Activated CD4-positive, alpha-beta T cell treated with anti-CD3 and anti-CD28 coated beads for 48 hours (primary cell): ENCODE data around the gene PAK2.
"Not testable (repeated sequence)": the region's sequence is repeated elsewhere in the genome, so short reads cannot be mapped to it uniquely, and the experiment has no call there.

Experiments
- DNase-seq: peaks from one replicate; pipeline ENCODE4 v3.0.0-alpha.2; 2020

PAK2 gene

DNA sequence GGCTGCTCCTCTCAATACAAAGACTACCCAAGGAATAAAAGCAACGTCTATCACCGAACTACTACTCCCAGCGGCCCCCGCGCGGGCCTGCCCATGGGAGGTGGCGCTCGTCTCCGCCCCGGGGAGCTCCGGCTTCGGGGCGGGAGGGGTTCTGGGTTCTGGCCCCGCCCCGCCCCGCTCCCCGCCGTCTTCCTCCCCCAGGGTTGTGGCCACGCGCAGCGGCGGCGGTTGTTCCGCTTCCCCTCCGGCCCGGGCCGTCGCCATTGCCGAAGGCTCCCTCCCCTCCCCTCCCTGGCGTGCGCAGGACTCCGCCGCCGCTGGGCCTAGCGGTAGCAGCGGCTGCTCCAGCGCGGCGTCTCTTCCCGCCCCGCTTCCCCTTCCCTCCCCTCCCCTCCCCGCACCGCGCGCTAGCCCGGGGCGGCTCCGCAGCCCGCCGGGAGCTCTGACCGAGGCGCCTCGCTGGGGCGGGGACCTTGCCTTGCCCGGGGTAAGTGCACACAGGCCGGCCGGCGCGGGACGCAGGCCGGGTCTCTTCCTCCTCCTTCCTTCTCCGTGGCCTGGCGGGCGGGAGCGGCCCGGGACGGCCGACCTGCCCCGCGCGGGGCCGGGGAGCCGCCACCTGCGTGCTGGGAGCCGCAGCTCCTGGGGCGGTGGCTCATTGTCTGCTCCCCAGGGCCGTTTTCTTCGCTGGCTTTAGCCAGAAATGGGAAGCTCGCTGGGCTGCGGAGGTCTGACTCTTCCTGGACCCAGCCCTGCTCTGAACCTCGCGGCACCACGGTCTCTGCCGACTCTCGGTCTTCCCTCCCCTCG lies at the start of gene PAK2:
Gene PAK2, plus strand, starts transcription at position 187 of the 810 bp plus-strand sequence. CDS start 42,790 bp downstream, outside the sequence.
- DNase-seq = peak; percentile 92

- no peak for DNase-seq
Measured at GRCh38 chr3:196689941-196690660, 49.6 kb upstream of the PAK2 start.

DNA sequence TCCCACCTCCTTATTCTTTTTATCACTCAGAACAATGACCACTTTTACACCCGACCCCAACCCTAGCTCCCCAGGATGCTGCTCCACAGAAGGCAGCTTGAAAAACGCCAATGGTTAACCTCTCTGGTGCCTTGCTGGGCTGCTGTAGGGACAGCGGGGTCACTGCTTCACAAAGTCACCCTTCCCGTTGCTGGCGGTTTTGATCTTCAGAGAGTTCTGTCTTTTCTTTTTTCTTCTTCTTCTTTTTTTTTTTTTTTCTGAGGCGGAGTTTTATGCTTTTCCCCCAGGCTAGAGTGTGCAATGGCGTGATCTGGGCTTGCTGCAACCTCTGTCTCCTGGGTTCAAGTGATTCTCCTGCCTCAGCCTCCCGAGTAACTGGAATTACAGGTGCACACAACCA lies 48.3 kb upstream of the PAK2 start:
- no peak for DNase-seq

- DNase-seq = peak; percentile 20
Measured at GRCh38 chr3:196694202-196694638, 45.4 kb upstream of the PAK2 start.

DNA sequence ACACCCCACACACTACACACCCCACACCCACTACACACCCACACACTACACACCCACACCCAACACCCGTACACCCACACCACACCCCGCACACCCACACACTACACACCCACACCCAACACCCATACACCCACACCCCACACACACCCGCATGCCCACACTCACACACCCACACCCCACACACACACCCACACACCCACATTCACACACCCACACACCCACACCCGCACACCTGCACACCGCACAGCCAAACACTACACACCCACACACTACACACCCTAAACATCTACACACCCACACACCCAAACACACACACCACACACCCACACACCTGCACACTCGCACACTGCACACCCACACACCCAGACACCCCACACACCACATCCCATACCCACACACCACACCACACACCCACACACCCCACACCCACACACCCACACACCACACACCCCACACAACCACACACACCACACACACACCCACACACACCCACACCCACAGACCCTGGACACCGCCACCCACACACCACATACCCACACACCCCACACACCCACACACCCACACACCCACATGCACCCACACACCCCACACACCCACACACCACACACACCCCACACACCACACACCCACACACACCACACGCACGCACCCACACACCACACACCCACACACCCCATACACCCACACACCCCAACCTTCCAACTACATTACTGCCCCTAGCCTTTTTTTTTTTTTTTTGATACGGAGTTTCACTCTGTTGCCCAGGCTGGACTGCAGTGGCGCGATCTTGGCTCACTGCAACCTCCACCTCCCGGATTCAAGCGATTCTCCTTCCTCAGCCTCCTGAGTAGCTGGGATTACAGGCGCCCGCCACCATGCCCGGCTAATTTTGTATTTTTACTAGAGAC lies 44.5 kb upstream of the PAK2 start:
- DNase-seq = peak; percentile 31

DNA sequence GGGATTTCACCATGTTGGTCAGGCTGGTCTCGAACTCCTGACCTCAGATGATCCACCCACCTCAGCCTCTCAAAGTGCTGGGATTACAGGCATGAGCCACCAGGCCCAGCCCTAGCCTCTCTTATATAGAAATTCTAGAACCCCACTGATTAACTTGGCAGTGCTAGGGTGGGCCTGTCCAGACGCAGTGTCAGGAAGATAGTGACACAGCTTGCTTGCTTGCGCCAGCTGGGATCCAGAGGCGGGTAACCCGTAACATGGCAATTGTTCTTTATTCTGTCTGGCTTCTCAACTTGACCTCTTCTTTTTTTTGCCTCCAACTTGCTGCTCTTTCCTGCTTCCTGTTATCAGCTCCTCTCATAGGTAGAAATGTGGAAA lies 43.8 kb upstream of the PAK2 start:
- DNase-seq = no peak

DNA sequence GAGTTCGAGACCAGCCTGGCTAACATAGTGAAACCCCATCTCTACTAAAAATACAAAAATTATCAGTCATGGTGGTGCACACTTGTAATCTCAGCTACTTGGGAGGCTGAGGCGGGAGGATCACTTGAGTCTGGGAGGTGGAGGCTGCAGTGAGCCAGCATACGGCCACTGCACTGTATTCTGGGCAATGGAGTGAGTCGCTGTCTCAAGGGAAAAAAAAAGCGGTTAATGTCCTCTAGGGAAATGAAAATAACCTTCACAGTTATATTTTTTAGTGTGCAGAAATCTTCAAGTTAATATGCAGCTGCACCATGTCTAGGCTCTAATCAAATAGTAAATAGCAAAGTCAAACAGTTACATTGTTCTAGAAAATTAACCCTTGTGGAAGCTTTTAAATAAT lies 42.4 kb upstream of the PAK2 start:
- no peak for DNase-seq

- DNase-seq = no peak
Measured at GRCh38 chr3:196699749-196700148, 39.9 kb upstream of the PAK2 start.

GRCh38 chr3:196700801-196701200 lies 38.9 kb upstream of the PAK2 start:
- DNase-seq = no peak

- DNase-seq = no peak
Measured at GRCh38 chr3:196706327-196706726, 33.3 kb upstream of the PAK2 start.

GRCh38 chr3:196706731-196707130 lies 32.9 kb upstream of the PAK2 start:
- no peak for DNase-seq

DNA sequence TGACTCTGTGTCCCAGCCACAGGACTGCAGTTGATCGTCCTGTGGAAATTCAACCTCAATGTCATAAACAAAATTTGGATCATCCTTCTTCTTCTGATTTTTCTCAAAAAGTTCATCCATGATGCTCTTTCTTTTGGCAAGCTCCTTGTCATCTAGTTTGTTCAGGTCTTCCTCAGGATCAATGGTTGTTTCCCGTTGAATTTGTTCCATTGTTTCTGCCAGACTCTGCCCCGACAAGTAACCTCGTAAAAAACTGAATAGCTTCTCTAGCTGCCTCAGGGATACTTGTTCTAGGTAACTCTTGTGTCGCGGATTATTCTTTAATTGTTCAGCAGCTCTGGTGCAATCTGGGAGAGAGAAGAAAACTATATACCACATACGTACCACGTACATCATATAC lies 32.1 kb upstream of the PAK2 start:
- no peak for DNase-seq

- no peak for DNase-seq
Measured at GRCh38 chr3:196708467-196708866, 31.2 kb upstream of the PAK2 start.

DNA sequence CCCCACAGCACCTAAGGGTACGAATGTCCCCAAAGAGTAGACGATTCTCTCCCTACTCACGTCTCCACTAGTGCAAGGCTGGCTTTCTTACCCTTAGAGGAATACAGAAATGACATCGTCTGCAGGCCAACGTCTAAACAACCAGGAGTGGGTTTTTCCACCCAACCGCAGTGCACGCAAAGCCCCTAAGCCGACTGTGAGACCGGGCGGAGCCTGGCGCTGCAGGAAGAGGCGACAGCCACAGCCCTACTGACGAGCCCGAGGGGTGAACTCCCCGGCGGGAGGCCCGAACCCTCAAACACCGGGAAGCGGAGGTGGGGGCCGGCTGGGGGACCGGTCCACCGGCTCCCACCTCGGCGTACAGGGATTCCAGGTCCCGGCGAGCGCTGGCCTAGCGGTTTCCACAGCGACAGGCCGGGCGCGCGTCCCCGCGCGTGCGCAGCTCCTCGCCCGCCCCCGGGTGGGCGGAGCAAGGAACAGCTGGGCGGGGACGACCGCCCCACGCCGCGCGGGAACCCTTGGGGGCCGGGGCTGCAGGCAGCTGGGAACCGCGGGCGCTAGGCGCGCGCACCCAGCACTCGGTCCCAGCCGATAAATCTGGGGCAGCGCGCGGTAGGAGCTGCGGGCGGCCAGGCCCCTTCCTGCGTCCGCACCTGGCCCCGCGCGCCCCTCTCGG lies 27.7 kb upstream of the PAK2 start, which contains the start of the genes CEP19 and PIGX:
Gene CEP19, minus strand, starts transcription at position 413 of the 676 bp plus-strand sequence. CDS start 3,593 bp downstream, outside the sequence.
Gene PIGX, plus strand, starts transcription at position 540 of the 676 bp plus-strand sequence.
- peak; percentile 89 for DNase-seq

GRCh38 chr3:196712514-196713413 lies 26.9 kb upstream of the PAK2 start:
- DNase-seq = peak; percentile 75

GRCh38 chr3:196717162-196717561 lies 22.5 kb upstream of the PAK2 start:
- not testable (repeated sequence) for DNase-seq

DNA sequence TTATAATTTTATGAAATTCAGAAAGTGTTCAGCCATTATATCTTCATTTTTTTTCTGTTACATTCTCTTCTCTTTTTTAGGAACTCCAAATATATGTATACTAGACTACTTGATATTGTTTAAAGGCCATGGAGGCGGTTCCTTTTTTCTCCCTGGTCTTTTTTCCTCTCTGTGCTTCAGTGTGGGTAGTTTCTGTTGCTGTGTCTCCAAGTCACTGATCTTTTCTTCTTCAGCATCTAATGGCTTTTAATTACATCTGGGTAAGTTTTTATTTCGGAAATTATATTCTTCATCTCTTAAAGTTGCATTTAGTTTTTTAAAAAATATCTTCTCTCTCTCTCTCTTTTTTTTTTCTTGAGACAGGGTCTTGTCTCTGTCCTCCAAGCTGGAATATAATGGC lies 18.6 kb upstream of the PAK2 start:
- DNase-seq = no peak

- peak; percentile 20 for DNase-seq
Measured at GRCh38 chr3:196726788-196727675, 12.6 kb upstream of the PAK2 start.

DNA sequence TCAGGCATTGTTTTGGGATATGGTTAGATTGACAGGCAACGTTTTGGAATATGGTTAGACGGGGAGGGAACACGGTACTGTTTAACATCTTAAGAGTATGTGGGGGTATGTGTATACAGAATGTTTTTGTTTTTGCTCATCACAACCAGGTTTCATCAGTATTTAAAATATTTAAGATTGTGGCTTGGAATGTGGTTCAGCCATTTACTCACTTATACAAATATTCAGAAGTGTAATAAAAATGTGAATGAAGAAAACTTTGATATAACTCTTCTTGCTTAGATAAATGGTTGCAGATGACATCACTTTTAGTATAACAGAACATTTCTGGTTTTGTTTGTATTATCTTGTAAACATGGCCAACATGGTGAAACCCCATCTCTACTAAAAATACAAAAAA lies 3.9 kb upstream of the PAK2 start:
- DNase-seq = no peak
